ENCODE measurements around the gene RPGRIP1L. TPM values are rescaled to one million over a fixed set of nuclear protein-coding genes. Genes with fewer than 3 reads are reported as not detected.

Gene RPGRIP1L
- total RNA-seq, 1 experiment from 2014 or later = 10.3 TPM

- intact Hi-C loops (cut with micrococcal nuclease) = no loop called here
- no peak overlapping the region for H2AFZ ChIP-seq (ENCODE audit: low read depth, low read length, poor library complexity, severe bottlenecking)
- CTCF ChIA-PET = no interaction called here
- no peaks in the 10 kb centered on the region for H3K9me2 ChIP-seq (ENCODE audit: insufficient read depth)
- no peak overlapping the region for H3K9ac ChIP-seq (ENCODE audit: low read length)
- H3K27me3 ChIP-seq (ENCODE audit: insufficient read depth, low read length) = no peaks in the 10 kb centered on the region
- no TSS peak for BruUV-seq (replicated peaks)
- H3K79me2 ChIP-seq (ENCODE audit: insufficient read depth, low read length) = no peaks in the 10 kb centered on the region
- no peaks in the 10 kb centered on the region; the same call in 1 of the 2 replicates for H4K20me1 ChIP-seq (ENCODE audit: insufficient read depth)
- no peak overlapping the region for H3K4me2 ChIP-seq (ENCODE audit: low read length)
- H3K9me3 ChIP-seq (ENCODE audit: control insufficient read depth in 1 of 2, insufficient read depth in 1 of 2, low read depth in 1 of 2, low read length in 2 of 2) = no peaks in the 10 kb centered on the region
- DNase-seq (ENCODE audit: low read depth, low spot score) = no peak
- H3K4me1 ChIP-seq (ENCODE audit: control insufficient read depth in 1 of 2, insufficient read depth in 2 of 2, low read length in 2 of 2) = no peaks in the 10 kb centered on the region
- no peak for TF ChIP-seq JUND (IDR thresholded peaks at IDR 0.05)
- TF ChIP-seq, protein P1, sequence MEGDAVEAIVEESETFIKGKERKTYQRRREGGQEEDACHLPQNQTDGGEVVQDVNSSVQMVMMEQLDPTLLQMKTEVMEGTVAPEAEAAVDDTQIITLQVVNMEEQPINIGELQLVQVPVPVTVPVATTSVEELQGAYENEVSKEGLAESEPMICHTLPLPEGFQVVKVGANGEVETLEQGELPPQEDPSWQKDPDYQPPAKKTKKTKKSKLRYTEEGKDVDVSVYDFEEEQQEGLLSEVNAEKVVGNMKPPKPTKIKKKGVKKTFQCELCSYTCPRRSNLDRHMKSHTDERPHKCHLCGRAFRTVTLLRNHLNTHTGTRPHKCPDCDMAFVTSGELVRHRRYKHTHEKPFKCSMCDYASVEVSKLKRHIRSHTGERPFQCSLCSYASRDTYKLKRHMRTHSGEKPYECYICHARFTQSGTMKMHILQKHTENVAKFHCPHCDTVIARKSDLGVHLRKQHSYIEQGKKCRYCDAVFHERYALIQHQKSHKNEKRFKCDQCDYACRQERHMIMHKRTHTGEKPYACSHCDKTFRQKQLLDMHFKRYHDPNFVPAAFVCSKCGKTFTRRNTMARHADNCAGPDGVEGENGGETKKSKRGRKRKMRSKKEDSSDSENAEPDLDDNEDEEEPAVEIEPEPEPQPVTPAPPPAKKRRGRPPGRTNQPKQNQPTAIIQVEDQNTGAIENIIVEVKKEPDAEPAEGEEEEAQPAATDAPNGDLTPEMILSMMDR (IDR thresholded peaks at IDR 0.05 in 2 of 3, conservative IDR thresholded peaks at IDR 0.05 in 1 of 3; ENCODE audit: borderline replicate concordance in 1 of 3, insufficient read depth in 1 of 3, low read depth in 2 of 3, low read length in 2 of 3) = no peak
- TF ChIP-seq EZH2 (IDR thresholded peaks at IDR 0.05) = no peak
- TF ChIP-seq REST (IDR thresholded peaks at IDR 0.05; ENCODE audit: low read depth) = no peak
- TF ChIP-seq ZNF274 (IDR thresholded peaks at IDR 0.05; ENCODE audit: low read depth, low read length) = no peak
- TF ChIP-seq MAX (IDR thresholded peaks at IDR 0.05) = no peak
- TF ChIP-seq ATF3 (IDR thresholded peaks at IDR 0.05) = no peak
- TF ChIP-seq SIN3A (IDR thresholded peaks at IDR 0.05; ENCODE audit: low read depth) = no peak
- RAD21 ChIA-PET (ENCODE audit: low non-redundant PET in 1 of 2, low total read pairs in 2 of 2, uncharacterized antibody in 2 of 2, unreplicated experiment in 2 of 2) = no interaction called here
- POLR2A ChIA-PET = no interaction called here
- ATAC-seq = no peak
- no peak overlapping the region for H3K27ac ChIP-seq (ENCODE audit: low read depth, low read length)
- no peak overlapping the region for H3K4me3 ChIP-seq (replicated peaks in 1 of 2; ENCODE audit: low read depth in 1 of 2, low read length in 2 of 2)
- no peaks in the 10 kb centered on the region for H3K36me3 ChIP-seq (ENCODE audit: control insufficient read depth in 1 of 2, insufficient read depth in 2 of 2, low read length in 2 of 2)
These were observed 48.7 kb downstream of the RPGRIP1L start for GRCh38 chr16:53654946-53655345.

All from HCT116 (cell line).